ENCODE measurements around the gene THEM4. TPM values are rescaled to one million over a fixed set of nuclear protein-coding genes. Genes with fewer than 3 reads are reported as not detected.

The THEM4 gene
- total and polyA plus RNA-seq, 11 donors: 14.2 to 25.5 (median 15.0) TPM

DNA sequence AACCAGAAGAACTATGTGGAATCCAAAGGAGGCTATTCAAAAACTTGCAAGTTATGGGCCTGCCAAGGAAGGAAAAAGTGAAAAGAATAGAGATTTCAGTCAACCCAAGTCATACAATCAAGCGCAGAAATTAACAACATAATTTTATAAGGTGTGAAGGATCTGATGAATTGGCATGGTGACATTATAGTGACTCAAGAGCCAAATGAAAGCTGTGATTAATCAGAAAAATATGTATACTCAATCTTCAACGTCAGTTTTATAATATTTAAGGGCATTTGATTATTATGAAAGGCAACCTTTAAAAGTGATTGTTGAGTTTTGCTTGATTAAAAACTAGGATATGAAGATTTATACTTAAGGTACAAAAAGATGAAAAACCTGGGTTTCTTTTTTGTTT, 37.8 kb upstream of the THEM4 start:
- Histone ChIP-seq H3K27me3 (no peaks in the 10 kb centered on the region), H3K4me1 (peaks cover 8 to 49% (median 38%) of the 10 kb centered on the region in 12 donors), H3K36me3 (no peaks in the 10 kb centered on the region), H3K9me3 (no peaks in the 10 kb centered on the region), H3K27ac (peak overlapping the region in 4 of 12 donors; percentile 75 to 89 (median 84)), H3K4me3 (no peak overlapping the region)
- no peak for ATAC-seq
- WGBS, 4 donors: 77 to 88% (median 83%) methylated on average over 2 of the region's 2 CpGs
- no peak for DNase-seq
- intact Hi-C loops (cut with DNase I): loop anchor here in 2 of 10 donors (5.0 kb wide), 1 partner anchor 45 kb away; the partner anchor contains the start of gene S100A10 (in 2 of the 2)
- TF ChIP-seq, protein P1, sequence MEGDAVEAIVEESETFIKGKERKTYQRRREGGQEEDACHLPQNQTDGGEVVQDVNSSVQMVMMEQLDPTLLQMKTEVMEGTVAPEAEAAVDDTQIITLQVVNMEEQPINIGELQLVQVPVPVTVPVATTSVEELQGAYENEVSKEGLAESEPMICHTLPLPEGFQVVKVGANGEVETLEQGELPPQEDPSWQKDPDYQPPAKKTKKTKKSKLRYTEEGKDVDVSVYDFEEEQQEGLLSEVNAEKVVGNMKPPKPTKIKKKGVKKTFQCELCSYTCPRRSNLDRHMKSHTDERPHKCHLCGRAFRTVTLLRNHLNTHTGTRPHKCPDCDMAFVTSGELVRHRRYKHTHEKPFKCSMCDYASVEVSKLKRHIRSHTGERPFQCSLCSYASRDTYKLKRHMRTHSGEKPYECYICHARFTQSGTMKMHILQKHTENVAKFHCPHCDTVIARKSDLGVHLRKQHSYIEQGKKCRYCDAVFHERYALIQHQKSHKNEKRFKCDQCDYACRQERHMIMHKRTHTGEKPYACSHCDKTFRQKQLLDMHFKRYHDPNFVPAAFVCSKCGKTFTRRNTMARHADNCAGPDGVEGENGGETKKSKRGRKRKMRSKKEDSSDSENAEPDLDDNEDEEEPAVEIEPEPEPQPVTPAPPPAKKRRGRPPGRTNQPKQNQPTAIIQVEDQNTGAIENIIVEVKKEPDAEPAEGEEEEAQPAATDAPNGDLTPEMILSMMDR (IDR thresholded peaks at IDR 0.05): no peak
- no peak for TF ChIP-seq POLR2A (IDR thresholded peaks at IDR 0.05)

DNA sequence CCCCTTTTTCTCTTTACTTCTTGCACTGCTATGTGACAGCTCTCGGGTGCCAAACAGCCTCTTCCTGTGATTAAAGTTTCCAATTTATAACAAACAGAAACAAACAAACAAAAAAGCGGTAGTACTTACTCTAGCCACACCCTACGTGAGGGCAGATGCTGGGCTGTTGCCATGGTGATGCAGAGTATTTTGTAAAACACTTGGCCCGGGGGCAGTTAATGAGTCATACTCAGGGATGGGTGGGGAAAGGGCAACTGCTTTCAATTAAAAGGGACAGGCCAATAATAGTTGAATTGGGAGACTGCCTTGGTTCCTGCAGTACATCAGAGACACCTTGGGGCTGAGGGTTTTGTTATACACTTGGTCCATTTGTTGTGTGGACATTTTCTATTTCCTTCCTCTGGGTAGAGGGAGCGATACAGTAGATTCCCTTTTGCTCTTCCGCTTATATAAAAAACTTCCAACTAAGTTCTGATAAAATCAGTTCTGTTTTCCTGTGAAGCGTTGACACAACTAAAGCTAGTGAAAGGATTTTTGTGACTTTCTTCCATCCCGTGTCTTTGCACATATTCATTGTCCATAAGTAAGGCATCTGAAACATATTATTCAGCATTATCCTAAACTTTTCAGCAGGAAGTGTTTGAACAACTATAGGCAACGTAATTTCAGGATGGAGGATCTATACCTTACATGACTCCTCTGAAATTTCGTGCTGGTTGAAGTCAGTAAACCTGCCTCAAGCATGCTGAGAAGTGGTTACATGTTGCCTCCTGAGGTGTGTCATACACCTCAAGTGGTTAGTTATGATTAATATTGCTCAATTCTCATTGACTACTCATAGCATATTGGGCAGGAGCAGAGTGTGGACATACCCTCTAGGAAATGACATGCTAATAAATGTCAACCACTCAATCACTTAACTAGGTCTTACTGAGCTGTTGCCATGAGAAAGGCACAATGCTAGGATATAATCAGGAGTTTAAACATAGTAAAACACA, 36.7 kb upstream of the THEM4 start:
- Histone ChIP-seq H3K27ac (peak overlapping the region; percentile 54 to 89 (median 82)), H3K4me1 (peaks cover 8 to 59% (median 41%) of the 10 kb centered on the region in 12 donors), H3K36me3 (no peaks in the 10 kb centered on the region), H3K9me3 (no peaks in the 10 kb centered on the region), H3K27me3 (no peaks in the 10 kb centered on the region), H3K4me3 (peak overlapping the region in 3 of 12 donors; percentile 8 to 23 (median 16))
- WGBS, 4 donors: 21 to 33% (median 29%) methylated on average over 10 of the region's 10 CpGs
- ATAC-seq: peak; percentile 70 to 88 (median 78)
- intact Hi-C loops (cut with DNase I): loop anchor here in 2 of 10 donors (5.0 kb wide), 1 partner anchor 46 kb away; the partner anchor contains the start of gene S100A10 (in 2 of the 2)
- DNase-seq: peak; percentile 82 to 94 (median 86)
- TF ChIP-seq POLR2A (IDR thresholded peaks at IDR 0.05): peak in 1 of 2 donors; percentile 41
- TF ChIP-seq, protein P1 (IDR thresholded peaks at IDR 0.05): no peak

- Histone ChIP-seq H3K4me3 (peak overlapping the region in 2 of 12 donors; percentile 16 to 23), H3K4me1 (peaks cover 8 to 68% (median 47%) of the 10 kb centered on the region in 12 donors), H3K9me3 (no peaks in the 10 kb centered on the region), H3K27ac (peak overlapping the region; percentile 54 to 89 (median 82)), H3K27me3 (no peaks in the 10 kb centered on the region), H3K36me3 (no peaks in the 10 kb centered on the region)
- TF ChIP-seq, protein P1 (IDR thresholded peaks at IDR 0.05): no peak
- TF ChIP-seq POLR2A (IDR thresholded peaks at IDR 0.05): no peak
- DNase-seq: no peak
- intact Hi-C loops (cut with DNase I): loop anchor here in 2 of 10 donors (5.0 kb wide), 1 partner anchor 47 kb away; the partner anchor contains the start of gene S100A10 (in 2 of the 2)
- WGBS, 4 donors: 46 to 66% (median 57%) methylated on average over 3 of the region's 3 CpGs
- ATAC-seq: peak in 2 of 4 donors; percentile 2 to 15
These were observed 35.7 kb upstream of the THEM4 start for GRCh38 chr1:151944857-151945575.

Measured in heart left ventricle (tissue), 16 donors.